ENCODE results near the gene DBNDD1. TPM values are rescaled to one million over a fixed set of nuclear protein-coding genes. Genes with fewer than 3 reads are reported as not detected.
"Not testable (repeated sequence)": the region's sequence is repeated elsewhere in the genome, so short reads cannot be mapped to it uniquely, and the experiment has no call there.

The DBNDD1 gene
- total and polyA plus RNA-seq, 3 donors from 2014 or later, result 2.3 to 5.1 (median 4.7) TPM

DNA sequence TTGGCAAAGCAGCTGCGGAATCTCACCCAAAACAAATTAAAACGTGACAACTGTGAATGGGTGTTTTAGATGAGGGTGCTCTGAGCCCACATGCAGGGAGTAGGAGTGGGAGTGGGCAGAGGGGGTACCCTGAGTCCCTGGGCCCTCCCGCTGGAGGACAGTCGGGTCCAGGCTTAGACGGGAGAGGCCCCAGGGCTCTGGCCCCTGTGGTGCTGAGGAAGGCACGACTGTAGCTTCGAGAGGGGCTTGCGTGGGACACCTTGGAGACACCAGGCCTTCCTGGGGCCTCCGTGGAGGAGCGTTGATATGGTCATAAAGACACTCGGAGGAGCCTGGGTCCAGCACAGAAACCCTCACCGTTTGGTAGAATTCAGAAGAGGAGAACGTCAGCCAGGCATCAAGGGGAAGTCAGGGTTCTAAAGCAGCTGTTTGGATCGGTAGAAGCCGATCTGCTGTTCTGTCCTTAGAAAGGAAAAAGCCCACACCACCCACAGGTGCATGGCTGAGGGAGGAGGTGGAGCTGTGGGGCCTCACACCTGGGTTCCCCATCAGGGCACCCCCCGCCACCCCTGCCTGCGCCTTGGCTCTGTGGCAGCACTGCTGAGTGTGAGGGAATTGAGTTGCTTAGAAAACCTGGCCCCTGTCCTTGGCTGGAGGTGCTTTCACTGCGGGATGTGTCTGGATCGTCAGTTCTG, 18.4 kb downstream of the DBNDD1 start:
- no peak overlapping the region for H3K27ac ChIP-seq
- H3K9me3 ChIP-seq, result no peaks in the 10 kb centered on the region
- no peaks in the 10 kb centered on the region for H3K4me1 ChIP-seq
- no peak for DNase-seq
- no peaks in the 10 kb centered on the region for H3K27me3 ChIP-seq
- H3K4me3 ChIP-seq, result no peak overlapping the region
- intact Hi-C loops (cut with DNase I; ENCODE audit: low total_unique reads), result no loop called here
- WGBS, 2 donors, result 84 to 88% methylated on average over 16 to 19 of the region's 19 CpGs
- no peaks in the 10 kb centered on the region for H3K36me3 ChIP-seq (ENCODE audit: low read depth, missing control alignments)
- TF ChIP-seq, protein P1, sequence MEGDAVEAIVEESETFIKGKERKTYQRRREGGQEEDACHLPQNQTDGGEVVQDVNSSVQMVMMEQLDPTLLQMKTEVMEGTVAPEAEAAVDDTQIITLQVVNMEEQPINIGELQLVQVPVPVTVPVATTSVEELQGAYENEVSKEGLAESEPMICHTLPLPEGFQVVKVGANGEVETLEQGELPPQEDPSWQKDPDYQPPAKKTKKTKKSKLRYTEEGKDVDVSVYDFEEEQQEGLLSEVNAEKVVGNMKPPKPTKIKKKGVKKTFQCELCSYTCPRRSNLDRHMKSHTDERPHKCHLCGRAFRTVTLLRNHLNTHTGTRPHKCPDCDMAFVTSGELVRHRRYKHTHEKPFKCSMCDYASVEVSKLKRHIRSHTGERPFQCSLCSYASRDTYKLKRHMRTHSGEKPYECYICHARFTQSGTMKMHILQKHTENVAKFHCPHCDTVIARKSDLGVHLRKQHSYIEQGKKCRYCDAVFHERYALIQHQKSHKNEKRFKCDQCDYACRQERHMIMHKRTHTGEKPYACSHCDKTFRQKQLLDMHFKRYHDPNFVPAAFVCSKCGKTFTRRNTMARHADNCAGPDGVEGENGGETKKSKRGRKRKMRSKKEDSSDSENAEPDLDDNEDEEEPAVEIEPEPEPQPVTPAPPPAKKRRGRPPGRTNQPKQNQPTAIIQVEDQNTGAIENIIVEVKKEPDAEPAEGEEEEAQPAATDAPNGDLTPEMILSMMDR (IDR thresholded peaks at IDR 0.05), result no peak

DNA sequence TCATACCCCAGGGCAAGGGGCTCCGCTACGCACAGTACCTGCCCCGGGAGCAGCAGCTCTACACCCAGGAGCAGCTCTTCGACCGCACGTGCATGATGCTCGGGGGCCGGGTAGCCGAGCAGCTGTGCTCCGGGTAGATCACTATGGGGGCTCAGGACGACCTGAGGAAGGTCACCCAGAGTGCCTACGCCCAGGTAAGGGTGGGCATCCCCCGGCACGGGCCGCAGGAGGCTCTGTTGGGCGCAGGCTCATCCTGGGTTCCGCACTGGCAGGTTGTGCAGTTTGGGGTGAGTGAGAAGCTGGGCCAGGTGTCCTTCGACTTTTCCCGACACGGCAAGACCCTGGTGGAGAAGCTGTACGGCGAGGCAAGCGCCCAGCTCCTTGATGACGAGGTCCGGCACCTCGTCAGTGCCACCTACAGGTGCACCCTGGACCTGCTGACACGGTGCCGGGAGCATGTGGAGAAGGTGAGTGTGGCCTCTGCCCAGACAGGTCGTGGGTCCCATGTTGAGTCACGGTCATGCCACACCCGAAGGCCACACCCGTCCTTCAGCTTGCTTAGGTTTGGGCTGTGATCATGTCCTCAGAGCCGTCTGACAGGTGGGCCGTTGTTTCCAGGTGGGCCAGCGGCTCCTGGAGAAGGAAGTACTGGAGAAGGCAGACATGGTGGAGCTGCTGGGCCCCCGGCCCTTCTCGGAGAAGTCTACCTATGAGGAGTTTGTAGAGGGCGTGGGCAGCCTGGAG, 19.3 kb downstream of the DBNDD1 start:
- no peak for DNase-seq
- Histone ChIP-seq H3K4me3 (no peak overlapping the region), H3K9me3 (no peaks in the 10 kb centered on the region), H3K4me1 (no peaks in the 10 kb centered on the region), H3K36me3 (ENCODE audit: low read depth, missing control alignments) (no peaks in the 10 kb centered on the region), H3K27me3 (no peaks in the 10 kb centered on the region), H3K27ac (no peak overlapping the region)
- TF ChIP-seq, protein P1 (IDR thresholded peaks at IDR 0.05), result no peak
- no peak for TF ChIP-seq POLR2A (IDR thresholded peaks at IDR 0.05)
- WGBS, 2 donors, result 94 to 100% methylated on average over 4 to 24 of the region's 38 CpGs
- intact Hi-C loops (cut with DNase I; ENCODE audit: low total_unique reads), result no loop called here

DNA sequence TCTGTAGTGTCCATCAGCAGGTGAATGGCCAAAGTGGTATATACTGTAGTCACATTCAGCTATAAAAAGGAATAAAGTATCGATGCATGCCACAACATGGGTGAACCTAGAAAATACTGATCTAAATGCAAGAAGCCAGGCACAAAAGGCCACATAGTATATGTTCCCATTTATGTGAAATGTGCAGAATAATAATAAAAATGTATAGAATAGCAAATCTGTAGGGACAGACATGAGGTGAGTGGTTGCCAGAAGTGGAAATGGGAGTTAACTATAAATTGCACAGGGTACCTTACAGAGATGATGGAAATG, 23.1 kb downstream of the DBNDD1 start:
- intact Hi-C loops (cut with DNase I; ENCODE audit: low total_unique reads), result no loop called here
- Histone ChIP-seq H3K9me3 (no peaks in the 10 kb centered on the region), H3K4me1 (peaks cover 4% of the 10 kb centered on the region), H3K27me3 (no peaks in the 10 kb centered on the region), H3K27ac (peak overlapping the region in 1 of 2 donors; percentile 44), H3K4me3 (no peak overlapping the region), H3K36me3 (ENCODE audit: low read depth, missing control alignments) (no peaks in the 10 kb centered on the region)
- DNase-seq, result no peak
- TF ChIP-seq POLR2A (IDR thresholded peaks at IDR 0.05), result no peak
- TF ChIP-seq, protein P1 (IDR thresholded peaks at IDR 0.05), result no peak
- WGBS, 2 donors, result 97 to 100% methylated on average over 1 of the region's 1 CpG

DNA sequence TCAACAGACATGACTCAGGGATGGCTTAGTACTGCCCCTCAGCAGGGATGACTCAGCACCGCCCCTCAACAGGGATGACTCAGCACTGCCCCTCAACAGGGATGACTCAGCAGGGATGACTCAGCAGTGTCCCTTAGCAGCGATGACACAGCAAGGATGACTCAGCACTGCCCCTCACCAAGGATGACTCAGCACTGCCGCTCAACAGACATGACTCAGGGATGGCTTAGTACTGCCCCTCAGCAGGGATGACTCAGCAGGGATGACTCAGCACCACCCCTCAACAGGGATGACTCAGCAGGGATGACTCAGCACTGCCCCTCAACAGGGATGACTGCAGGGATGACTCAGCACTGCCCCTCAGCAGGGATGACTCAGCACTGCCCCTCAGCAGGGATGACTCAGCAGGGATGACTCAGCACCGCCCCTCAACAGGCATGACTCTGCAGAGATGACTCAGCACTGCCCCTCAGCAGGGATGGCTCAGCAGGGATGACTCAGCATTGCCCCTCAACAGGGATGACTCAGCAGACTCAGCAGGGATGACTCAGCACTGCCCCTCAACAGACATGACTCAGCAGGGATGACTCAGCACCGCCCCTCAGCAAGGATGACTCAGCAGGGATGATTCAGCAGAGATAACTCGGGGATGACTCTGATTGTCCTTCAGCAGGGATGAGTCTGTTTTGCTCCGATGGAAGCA, 23.6 kb downstream of the DBNDD1 start:
- H3K36me3 ChIP-seq (ENCODE audit: low read depth, missing control alignments), result not testable (repeated sequence)

DNA sequence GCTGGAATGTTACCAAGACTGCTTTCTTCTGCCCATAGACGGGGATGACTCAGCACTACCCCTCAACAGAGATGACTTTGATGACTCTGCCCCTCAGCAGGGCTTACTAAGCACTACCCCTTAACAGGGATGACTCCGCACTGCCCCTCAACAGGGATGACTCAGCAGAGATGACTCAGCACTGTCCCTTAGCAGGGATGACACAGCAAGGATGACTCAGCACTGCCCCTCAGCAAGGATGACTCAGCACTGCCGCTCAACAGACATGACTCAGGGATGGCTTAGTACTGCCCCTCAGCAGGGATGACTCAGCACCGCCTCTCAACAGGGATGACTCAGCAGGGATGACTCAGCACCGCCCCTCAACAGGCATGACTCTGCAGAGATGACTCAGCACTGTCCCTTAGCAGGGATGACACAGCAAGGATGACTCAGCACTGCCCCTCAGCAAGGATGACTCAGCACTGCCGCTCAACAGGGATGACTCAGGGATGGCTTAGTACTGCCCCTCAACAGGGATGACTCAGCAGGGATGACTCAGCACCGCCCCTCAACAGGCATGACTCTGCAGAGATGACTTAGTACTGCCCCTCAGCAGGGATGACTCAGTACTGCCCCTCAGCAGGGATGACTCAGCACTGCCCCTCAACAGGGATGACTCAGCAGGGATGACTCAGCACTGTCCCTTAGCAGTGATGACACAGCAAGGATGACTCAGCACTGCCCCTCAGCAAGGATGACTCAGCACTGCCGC, 24.4 kb downstream of the DBNDD1 start:
- H3K9me3 ChIP-seq; H3K36me3 ChIP-seq (ENCODE audit: low read depth, missing control alignments); intact Hi-C loops (cut with DNase I; ENCODE audit: low total_unique reads); H3K27me3 ChIP-seq; H3K4me1 ChIP-seq; H3K4me3 ChIP-seq: not testable (repeated sequence)
- peak; percentile 63 for DNase-seq
- 58 to 80% methylated on average over 3 to 8 of the region's 8 CpGs for WGBS, 2 donors
- peak overlapping the region in 1 of 2 donors; percentile 50 for H3K27ac ChIP-seq

More for the DNA sequence above, 23.6 kb downstream of the DBNDD1 start:
- H3K27ac ChIP-seq, result peak overlapping the region in 1 of 2 donors; percentile 44
- intact Hi-C loops (cut with DNase I; ENCODE audit: low total_unique reads); H3K27me3 ChIP-seq; H3K9me3 ChIP-seq; H3K4me3 ChIP-seq; H3K4me1 ChIP-seq: not testable (repeated sequence)
- peak; percentile 44 for DNase-seq
- WGBS, 2 donors, result 67 to 84% methylated on average over 3 to 7 of the region's 7 CpGs
